ENCODE results near the gene RPRD1B.

The RPRD1B gene

GRCh38 chr20:37999526-38000263, 33.9 kb upstream of the RPRD1B start:
- no peak overlapping the region for H3K9ac ChIP-seq (ENCODE audit: low read length)
- no peak overlapping the region for H3K4me2 ChIP-seq (ENCODE audit: low read length)
- peaks cover 94% of the 10 kb centered on the region for H3K36me3 ChIP-seq (ENCODE audit: insufficient read depth, low read length)
- H3K9me2 ChIP-seq (ENCODE audit: low read depth, low read length), result no peaks in the 10 kb centered on the region
- H3K4me3 ChIP-seq (ENCODE audit: low read depth, low read length, poor library complexity, severe bottlenecking), result no peak overlapping the region
- H3K9me3 ChIP-seq (ENCODE audit: low read length), result no peaks in the 10 kb centered on the region
- no peaks in the 10 kb centered on the region for H3K4me1 ChIP-seq (ENCODE audit: insufficient read depth, low read length, severe bottlenecking)
- TF ChIP-seq CTCF (IDR thresholded peaks at IDR 0.05; ENCODE audit: low read length) (no peak), EZH2 (IDR thresholded peaks at IDR 0.05; ENCODE audit: borderline replicate concordance, low read length) (no peak)
- H3F3A ChIP-seq (ENCODE audit: insufficient read depth, low read length), result no peaks in the 10 kb centered on the region
- no peak overlapping the region for H3K27ac ChIP-seq (ENCODE audit: low read depth, low read length, poor library complexity, severe bottlenecking)
- no peaks in the 10 kb centered on the region for H3K79me2 ChIP-seq (ENCODE audit: insufficient read depth, low read length)
- no peak overlapping the region for H2AFZ ChIP-seq (ENCODE audit: low read length)
- no peaks in the 10 kb centered on the region for H4K20me1 ChIP-seq (ENCODE audit: insufficient read depth, low read length)
- H3K27me3 ChIP-seq (ENCODE audit: insufficient read depth, low read length), result no peaks in the 10 kb centered on the region

DNA sequence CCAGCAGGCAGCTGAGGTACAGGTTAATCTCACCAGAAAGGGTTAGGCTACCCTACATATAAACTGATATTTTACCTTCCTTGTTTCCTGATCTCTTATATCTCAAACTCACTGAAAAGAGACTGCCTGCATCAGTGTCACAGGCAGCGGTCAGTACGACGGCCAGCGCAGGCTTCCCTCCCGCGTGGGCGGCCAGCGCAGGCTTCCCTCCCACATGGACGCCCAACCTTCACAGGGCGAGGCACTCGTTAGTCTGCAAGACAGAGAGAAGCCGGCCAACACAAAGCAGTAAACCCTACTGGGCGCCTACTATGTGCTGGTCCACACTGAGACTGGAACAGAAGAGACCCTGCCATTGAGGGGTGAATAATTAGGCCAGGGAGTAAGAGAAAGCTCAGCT, 33.3 kb upstream of the RPRD1B start:
- TF ChIP-seq EZH2 (IDR thresholded peaks at IDR 0.05; ENCODE audit: borderline replicate concordance, low read length) (no peak), CTCF (IDR thresholded peaks at IDR 0.05; ENCODE audit: low read length) (no peak)

GRCh38 chr20:38001173-38001875, 32.2 kb upstream of the RPRD1B start:
- no peaks in the 10 kb centered on the region for H3F3A ChIP-seq (ENCODE audit: insufficient read depth, low read length)
- H3K4me2 ChIP-seq (ENCODE audit: low read length), result no peak overlapping the region
- H3K4me1 ChIP-seq (ENCODE audit: insufficient read depth, low read length, severe bottlenecking), result no peaks in the 10 kb centered on the region
- H3K79me2 ChIP-seq (ENCODE audit: insufficient read depth, low read length), result no peaks in the 10 kb centered on the region
- no peaks in the 10 kb centered on the region for H3K9me3 ChIP-seq (ENCODE audit: low read length)
- TF ChIP-seq EZH2 (IDR thresholded peaks at IDR 0.05; ENCODE audit: borderline replicate concordance, low read length), result no peak
- TF ChIP-seq CTCF (IDR thresholded peaks at IDR 0.05; ENCODE audit: low read length), result no peak
- no peak overlapping the region for H2AFZ ChIP-seq (ENCODE audit: low read length)
- peaks cover 88% of the 10 kb centered on the region for H3K36me3 ChIP-seq (ENCODE audit: insufficient read depth, low read length)
- H3K9ac ChIP-seq (ENCODE audit: low read length), result no peak overlapping the region
- no peaks in the 10 kb centered on the region for H4K20me1 ChIP-seq (ENCODE audit: insufficient read depth, low read length)
- H3K9me2 ChIP-seq (ENCODE audit: low read depth, low read length), result no peaks in the 10 kb centered on the region
- H3K27me3 ChIP-seq (ENCODE audit: insufficient read depth, low read length), result no peaks in the 10 kb centered on the region
- no peak overlapping the region for H3K27ac ChIP-seq (ENCODE audit: low read depth, low read length, poor library complexity, severe bottlenecking)
- H3K4me3 ChIP-seq (ENCODE audit: low read depth, low read length, poor library complexity, severe bottlenecking), result no peak overlapping the region

More for the DNA sequence above, 33.3 kb upstream of the RPRD1B start:
- H3F3A ChIP-seq (ENCODE audit: insufficient read depth, low read length), result no peaks in the 10 kb centered on the region
- H3K79me2 ChIP-seq (ENCODE audit: insufficient read depth, low read length), result no peaks in the 10 kb centered on the region
- H2AFZ ChIP-seq (ENCODE audit: low read length), result no peak overlapping the region
- H4K20me1 ChIP-seq (ENCODE audit: insufficient read depth, low read length), result no peaks in the 10 kb centered on the region
- no peak overlapping the region for H3K4me2 ChIP-seq (ENCODE audit: low read length)
- H3K27ac ChIP-seq (ENCODE audit: low read depth, low read length, poor library complexity, severe bottlenecking), result no peak overlapping the region
- no peaks in the 10 kb centered on the region for H3K9me3 ChIP-seq (ENCODE audit: low read length)
- no peaks in the 10 kb centered on the region for H3K27me3 ChIP-seq (ENCODE audit: insufficient read depth, low read length)
- peaks cover 93% of the 10 kb centered on the region for H3K36me3 ChIP-seq (ENCODE audit: insufficient read depth, low read length)
- no peak overlapping the region for H3K9ac ChIP-seq (ENCODE audit: low read length)
- H3K4me3 ChIP-seq (ENCODE audit: low read depth, low read length, poor library complexity, severe bottlenecking), result no peak overlapping the region
- no peaks in the 10 kb centered on the region for H3K9me2 ChIP-seq (ENCODE audit: low read depth, low read length)
- H3K4me1 ChIP-seq (ENCODE audit: insufficient read depth, low read length, severe bottlenecking), result no peaks in the 10 kb centered on the region

Measured in OCI-LY1 (cell line).